ENCODE data around the gene PPP1R15A. TPM values are rescaled to one million over a fixed set of nuclear protein-coding genes. Genes with fewer than 3 reads are reported as not detected.
A peak's percentile ranks its signal among the peaks of the same experiment; 100 is the strongest.
"Not testable (repeated sequence)": the region's sequence is repeated elsewhere in the genome, so short reads cannot be mapped to it uniquely, and the experiment has no call there.

The PPP1R15A gene
- total and polyA plus RNA-seq, 10 donors = 18.5 to 74.2 (median 46.7) TPM

- 37 to 66% (median 51%) methylated on average over 10 to 11 of the region's 11 CpGs for WGBS, 5 donors
Observed at GRCh38 chr19:48868114-48868886, 3.9 kb upstream of the PPP1R15A start, which contains the start of gene PLEKHA4. Gene PLEKHA4, minus strand, starts transcription at chr19:48868617. Its CDS starts 997 bp downstream, at chr19:48867620.

GRCh38 chr19:48870048-48870447, 2.2 kb upstream of the PPP1R15A start:
- H3K27ac ChIP-seq = no peak overlapping the region
- peaks cover 0 to 15% (median 0%) of the 10 kb centered on the region in 7 donors for H3K27me3 ChIP-seq (replicated peaks in 1 of 7)
- H3K4me1 ChIP-seq = peaks cover 19 to 58% (median 29%) of the 10 kb centered on the region in 6 donors
- H3K4me3 ChIP-seq = no peak overlapping the region
- 88 to 96% (median 93%) methylated on average over 9 of the region's 9 CpGs for WGBS, 5 donors
- no peaks in the 10 kb centered on the region for H3K9me3 ChIP-seq
- H3K36me3 ChIP-seq = peaks cover 0 to 20% (median 12%) of the 10 kb centered on the region in 6 donors
- TF ChIP-seq CTCF (IDR thresholded peaks at IDR 0.05 in 8 of 11, conservative IDR thresholded peaks at IDR 0.05 in 3 of 11) = no peak
- no peak for TF ChIP-seq POLR2AphosphoS5 (IDR thresholded peaks at IDR 0.05)
- no peak for TF ChIP-seq POLR2A (IDR thresholded peaks at IDR 0.05)
- no peak for DNase-seq
- intact Hi-C loops (cut with DNase I; ENCODE audit: low total_unique reads) = loop anchor here (10.0 kb wide), 1 partner anchor 95 kb away; the partner anchor contains the start of gene FTL

More at GRCh38 chr19:48868114-48868886, 3.9 kb upstream of the PPP1R15A start, which contains the start of gene PLEKHA4:
- H3K4me3 ChIP-seq = peak within 1 kb of the TSS in 4 of 8 donors; percentile 13 to 49 (median 22)
- peaks cover 2 to 40% (median 12%) of the 10 kb centered on the region in 6 donors for H3K4me1 ChIP-seq
- H3K9me3 ChIP-seq = no peaks in the 10 kb centered on the region
- H3K27ac ChIP-seq = peak within 1 kb of the TSS in 7 of 8 donors; percentile 59 to 76 (median 66)
- DNase-seq = no peak
- intact Hi-C loops (cut with DNase I; ENCODE audit: low total_unique reads) = no loop called here
- peaks cover 0 to 2% (median 0%) of the 10 kb centered on the region in 6 donors for H3K36me3 ChIP-seq
- peaks cover 0 to 15% (median 0%) of the 10 kb centered on the region in 7 donors for H3K27me3 ChIP-seq (replicated peaks in 1 of 7)
- TF ChIP-seq CTCF (IDR thresholded peaks at IDR 0.05 in 8 of 11, conservative IDR thresholded peaks at IDR 0.05 in 3 of 11) = no peak
- TF ChIP-seq POLR2AphosphoS5 (IDR thresholded peaks at IDR 0.05) = peak; percentile 18 to 53 (median 50)
- no peak for TF ChIP-seq POLR2A (IDR thresholded peaks at IDR 0.05)

- intact Hi-C loops (cut with DNase I; ENCODE audit: low total_unique reads) = loop anchor here (10.0 kb wide), 1 partner anchor 93 kb away; the partner anchor contains the start of gene FTL
- WGBS, 5 donors = 83 to 92% (median 87%) methylated on average over 24 to 31 of the region's 31 CpGs
Observed at GRCh38 chr19:48871471-48872181, 595 bp upstream of the PPP1R15A start.

GRCh38 chr19:48872884-48873475, 759 bp downstream of the PPP1R15A start:
- DNase-seq = peak; percentile 89
- H3K4me1 ChIP-seq = peaks cover 38 to 70% (median 53%) of the 10 kb centered on the region in 6 donors

More at GRCh38 chr19:48871471-48872181, 595 bp upstream of the PPP1R15A start:
- peak overlapping the region in 6 of 8 donors; percentile 60 to 90 (median 85) for H3K4me3 ChIP-seq
- H3K27ac ChIP-seq = peak overlapping the region in 7 of 8 donors; percentile 96 to 100 (median 100)
- H3K36me3 ChIP-seq = peaks cover 0 to 36% (median 19%) of the 10 kb centered on the region in 6 donors
- peaks cover 35 to 68% (median 45%) of the 10 kb centered on the region in 6 donors for H3K4me1 ChIP-seq
- not testable (repeated sequence) for H3K9me3 ChIP-seq; H3K27me3 ChIP-seq (replicated peaks in 1 of 7); DNase-seq

More at GRCh38 chr19:48872884-48873475, 759 bp downstream of the PPP1R15A start:
- peaks cover 0 to 49% (median 24%) of the 10 kb centered on the region in 6 donors for H3K36me3 ChIP-seq
- H3K27ac ChIP-seq = peak overlapping the region; percentile 96 to 100 (median 100)
- no peaks in the 10 kb centered on the region for H3K27me3 ChIP-seq (replicated peaks in 1 of 7)
- H3K9me3 ChIP-seq = no peaks in the 10 kb centered on the region
- WGBS, 5 donors = 3 to 5% (median 4%) methylated on average over 14 of the region's 14 CpGs
- H3K4me3 ChIP-seq = peak overlapping the region; percentile 60 to 90 (median 82)
- peak in 1 of 11 experiments; percentile 31 for TF ChIP-seq CTCF (IDR thresholded peaks at IDR 0.05 in 8 of 11, conservative IDR thresholded peaks at IDR 0.05 in 3 of 11)
- no peak for TF ChIP-seq POLR2A (IDR thresholded peaks at IDR 0.05)
- peak; percentile 8 to 45 (median 24) for TF ChIP-seq POLR2AphosphoS5 (IDR thresholded peaks at IDR 0.05)
- intact Hi-C loops (cut with DNase I; ENCODE audit: low total_unique reads) = loop anchor here (10.0 kb wide), 1 partner anchor 92 kb away; the partner anchor contains the start of gene FTL
